GM23338 (cell line): ENCODE results near the gene CARF. TPM values are rescaled to one million over a fixed set of nuclear protein-coding genes. Genes with fewer than 3 reads are reported as not detected.

Experiments used
- ATAC-seq: fragments of 200-7000 bp; cut with Tn5 transposase; 3 replicates; pipeline ENCODE4 v1.9.1; 2020
- DNase-seq: peaks from one replicate; pipeline ENCODE4 v3.0.0-alpha.2; 2015; ENCODE audit warnings: low spot score
- H2AFZ ChIP-seq: fragments of 200-600 bp; sonication (generic); 2 replicates; pipeline ENCODE4 v1.8.0; 2016; ENCODE audit warnings: antibody characterized with exemption, mild to moderate bottlenecking, moderate library complexity
- H3F3A ChIP-seq: fragments of 200-600 bp; sonication (generic); replicated peaks from 2 replicates; pipeline ENCODE4 v1.8.0; 2017; ENCODE audit warnings: antibody characterized with exemption, mixed run types, low read depth
- H3K27ac ChIP-seq: fragments of 200-600 bp; sonication (generic); 2 replicates; pipeline ENCODE4 v1.6.1; 2016; ENCODE audit warnings: low read depth
- H3K27me3 ChIP-seq: fragments of 200-600 bp; sonication (generic); 2 replicates; pipeline ENCODE4 v1.8.0; 2016; ENCODE audit warnings: mild to moderate bottlenecking, mixed run types, moderate library complexity; ENCODE audit not compliant: insufficient read depth
- H3K36me3 ChIP-seq: fragments of 200-600 bp; sonication (generic); 2 replicates; pipeline ENCODE4 v1.8.0; 2016; ENCODE audit warnings: mild to moderate bottlenecking; ENCODE audit not compliant: insufficient read depth
- H3K4me1 ChIP-seq: fragments of 200-600 bp; sonication (generic); 2 replicates; pipeline ENCODE4 v1.8.0; 2016; ENCODE audit warnings: mild to moderate bottlenecking, moderate library complexity; ENCODE audit not compliant: insufficient read depth
- H3K4me2 ChIP-seq: fragments of 200-600 bp; sonication (generic); 2 replicates; pipeline ENCODE4 v1.7.1; 2017; ENCODE audit warnings: mixed run types
- H3K4me3 ChIP-seq: fragments of 200-600 bp; sonication (generic); 2 replicates; pipeline ENCODE4 v1.6.1; 2016; ENCODE audit warnings: mixed run types
- H3K79me2 ChIP-seq: fragments of 200-600 bp; sonication (generic); replicated peaks from 2 replicates; pipeline ENCODE4 v1.8.0; 2017; ENCODE audit warnings: mild to moderate bottlenecking; ENCODE audit not compliant: insufficient read depth
- H3K9me2 ChIP-seq: fragments of 200-600 bp; sonication (generic); 2 replicates; pipeline ENCODE4 v1.8.0; 2017; ENCODE audit not compliant: insufficient read depth
- H4K20me1 ChIP-seq: fragments of 200-600 bp; sonication (generic); replicated peaks from 2 replicates; pipeline ENCODE4 v1.8.0; 2017; ENCODE audit warnings: mild to moderate bottlenecking; ENCODE audit not compliant: insufficient read depth
- H3K27ac Mint-ChIP-seq: 2 replicates; pipeline ENCODE4 v1.8.0; 2020; ENCODE audit warnings: inconsistent platforms, mild to moderate bottlenecking, moderate library complexity, mixed read lengths
- H3K27me3 Mint-ChIP-seq: 3 replicates; pipeline ENCODE4 v1.8.0; 2022; ENCODE audit warnings: low read depth, mild to moderate bottlenecking, moderate library complexity, mixed read lengths, inconsistent platforms; ENCODE audit not compliant: insufficient read depth, poor library complexity
- H3K36me3 Mint-ChIP-seq: 3 replicates; pipeline ENCODE4 v1.8.0; 2021; ENCODE audit warnings: low read depth, mild to moderate bottlenecking, inconsistent platforms, moderate library complexity, mixed read lengths
- H3K4me1 Mint-ChIP-seq: 3 replicates; pipeline ENCODE4 v1.8.0; 2020; ENCODE audit warnings: mild to moderate bottlenecking, inconsistent platforms, mixed read lengths
- H3K4me3 Mint-ChIP-seq: 3 replicates; pipeline ENCODE4 v1.8.0; 2021; ENCODE audit warnings: moderate library complexity, mild to moderate bottlenecking, inconsistent platforms, mixed read lengths
- H3K9me3 Mint-ChIP-seq: 3 replicates; pipeline ENCODE4 v1.8.0; 2020; ENCODE audit warnings: moderate library complexity, mild to moderate bottlenecking, inconsistent platforms, mixed read lengths
- CTCF ChIP-seq, 2 experiments: fragments of 200-600 bp in 1 of 2; sonication (generic) in 1 of 2; conservative IDR thresholded peaks; 2 replicates each; pipeline versions ENCODE4 v1.5.1 to v1.6.1; 2016 to 2017; ENCODE audit warnings: antibody characterized with exemption in 2 of 2, low read depth in 2 of 2, mild to moderate bottlenecking in 2 of 2, moderate library complexity in 1 of 2
- EZH2 ChIP-seq: fragments of 200-600 bp; sonication (generic); IDR thresholded peaks from one replicate; pipeline ENCODE4 v1.8.0; 2017; ENCODE audit warnings: antibody characterized with exemption, mild to moderate bottlenecking, low read depth; ENCODE audit not compliant: unreplicated experiment
- NANOG ChIP-seq: IDR thresholded peaks from 2 replicates; pipeline ENCODE4 v1.6.1; 2016; ENCODE audit warnings: antibody characterized with exemption, borderline replicate concordance
- REST ChIP-seq: IDR thresholded peaks from one replicate; pipeline ENCODE4 v1.6.1; 2018; ENCODE audit warnings: antibody characterized with exemption; ENCODE audit not compliant: unreplicated experiment
- ZNF114 ChIP-seq: fragments of 250-450 bp; sonication (Bioruptor Pico); IDR thresholded peaks from 2 replicates; pipeline ENCODE4 v1.5.0; 2020; ENCODE audit warnings: mild to moderate bottlenecking, moderate library complexity
- ZNF331 ChIP-seq: fragments of 250-450 bp; sonication (Bioruptor Pico); IDR thresholded peaks from 2 replicates; pipeline ENCODE4 v1.5.0; 2020; ENCODE audit warnings: low read depth, mild to moderate bottlenecking, moderate library complexity
- polyA plus RNA-seq: library from polyadenylated mRNA; unstranded; fragments of >200 nt; fragmentation: Nextera tagmentation; extraction: Ambion mirVana; gene quantifications from 2 replicates; pipeline ENCODE4 v1.2.1, GENCODE V29; 2016
- total RNA-seq: library from RNA; depleted of rRNA; stranded (reverse); fragments of >200 nt; shearing (Covaris generic); gene quantifications from 2 replicates; pipeline ENCODE4 v1.2.3, GENCODE V29; 2014
- TF ChIP-seq, protein P1 (sequence below): IDR thresholded peaks from 2 replicates; pipeline ENCODE4 v1.6.1; 2016; ENCODE audit warnings: antibody characterized with exemption

CARF gene
- total and polyA plus RNA-seq, 2 experiments from 2014 or later = 1.7 to 3.3 TPM

DNA sequence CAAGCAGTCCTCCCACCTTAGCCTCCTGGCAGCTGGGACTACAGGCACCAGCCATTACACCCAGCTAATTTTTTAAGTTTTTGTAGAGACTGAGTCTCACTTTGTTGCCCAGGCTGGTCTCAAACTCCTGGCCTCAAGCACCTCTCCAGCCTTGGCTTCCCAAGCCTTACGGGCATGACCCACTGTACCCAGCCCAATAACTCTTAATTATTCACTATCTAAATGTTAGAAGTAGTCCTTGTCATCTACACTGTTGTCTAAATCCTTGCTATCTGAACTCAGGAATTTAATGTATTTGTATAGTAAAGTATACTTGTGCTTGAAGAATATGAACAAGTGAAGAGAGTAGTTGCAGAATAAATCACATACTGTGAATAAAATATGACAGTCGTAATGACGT, 64.7 kb downstream of the CARF start (continued):
- no peak for TF ChIP-seq NANOG
- no peak for TF ChIP-seq EZH2

- Histone ChIP-seq H4K20me1 (no peaks in the 10 kb centered on the region), H3K9me2 (peaks cover 6% of the 10 kb centered on the region; the same call in 1 of the 2 replicates), H3K79me2 (no peaks in the 10 kb centered on the region), H3K4me3 (no peak overlapping the region), H3K27ac (no peak overlapping the region), H3K4me1 (no peaks in the 10 kb centered on the region), H3F3A (no peaks in the 10 kb centered on the region), H3K4me2 (no peak overlapping the region), H3K36me3 (no peaks in the 10 kb centered on the region), H2AFZ (no peak overlapping the region), H3K27me3 (no peaks in the 10 kb centered on the region)
- peaks cover 19% of the 10 kb centered on the region for H3K36me3 Mint-ChIP-seq
- H3K4me1 Mint-ChIP-seq = no peaks in the 10 kb centered on the region
- no peak for TF ChIP-seq NANOG
- no peak for TF ChIP-seq REST
- TF ChIP-seq ZNF114 (CRISPR knock-in tag) = no peak
- TF ChIP-seq CTCF (conservative IDR thresholded peaks at IDR 0.05; ENCODE audit: low read depth in 2 of 2) = no peak
- no peak for TF ChIP-seq ZNF331 (CRISPR knock-in tag)
- TF ChIP-seq, protein P1, sequence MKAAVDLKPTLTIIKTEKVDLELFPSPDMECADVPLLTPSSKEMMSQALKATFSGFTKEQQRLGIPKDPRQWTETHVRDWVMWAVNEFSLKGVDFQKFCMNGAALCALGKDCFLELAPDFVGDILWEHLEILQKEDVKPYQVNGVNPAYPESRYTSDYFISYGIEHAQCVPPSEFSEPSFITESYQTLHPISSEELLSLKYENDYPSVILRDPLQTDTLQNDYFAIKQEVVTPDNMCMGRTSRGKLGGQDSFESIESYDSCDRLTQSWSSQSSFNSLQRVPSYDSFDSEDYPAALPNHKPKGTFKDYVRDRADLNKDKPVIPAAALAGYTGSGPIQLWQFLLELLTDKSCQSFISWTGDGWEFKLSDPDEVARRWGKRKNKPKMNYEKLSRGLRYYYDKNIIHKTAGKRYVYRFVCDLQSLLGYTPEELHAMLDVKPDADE = no peak
- H3K9me3 Mint-ChIP-seq = peaks cover 13% of the 10 kb centered on the region
- H3K27ac Mint-ChIP-seq = peak overlapping the region; percentile 75; the same call in 1 of the 2 replicates
- no peaks in the 10 kb centered on the region for H3K27me3 Mint-ChIP-seq
- no peak for DNase-seq
- ATAC-seq = no peak
- no peak overlapping the region for H3K4me3 Mint-ChIP-seq
Measured at GRCh38 chr2:202982779-202983491, 70.9 kb downstream of the CARF start.
